ENCODE data around the gene ZBTB16.

Gene ZBTB16

DNA sequence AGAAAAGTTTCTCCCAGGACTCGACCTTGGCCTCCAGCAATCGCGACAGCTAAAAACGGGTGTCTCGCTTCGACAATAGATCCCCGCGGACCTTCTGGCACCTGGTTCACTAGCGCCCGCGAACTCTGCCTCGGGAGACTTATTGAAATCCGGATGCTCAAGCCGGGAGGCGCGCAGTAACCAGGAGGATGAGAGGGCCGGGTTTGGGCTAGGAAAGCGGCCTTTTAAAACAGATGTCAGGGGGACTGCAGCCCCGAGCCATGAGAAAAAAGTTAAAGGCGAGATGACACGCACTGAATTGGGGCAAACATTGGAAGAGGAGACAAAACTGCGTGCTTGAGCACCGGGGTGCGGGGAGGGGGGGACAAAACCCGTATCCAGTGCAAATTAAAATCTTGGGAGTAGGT, 637 bp upstream of the ZBTB16 start:
- TF ChIP-seq, protein P1, sequence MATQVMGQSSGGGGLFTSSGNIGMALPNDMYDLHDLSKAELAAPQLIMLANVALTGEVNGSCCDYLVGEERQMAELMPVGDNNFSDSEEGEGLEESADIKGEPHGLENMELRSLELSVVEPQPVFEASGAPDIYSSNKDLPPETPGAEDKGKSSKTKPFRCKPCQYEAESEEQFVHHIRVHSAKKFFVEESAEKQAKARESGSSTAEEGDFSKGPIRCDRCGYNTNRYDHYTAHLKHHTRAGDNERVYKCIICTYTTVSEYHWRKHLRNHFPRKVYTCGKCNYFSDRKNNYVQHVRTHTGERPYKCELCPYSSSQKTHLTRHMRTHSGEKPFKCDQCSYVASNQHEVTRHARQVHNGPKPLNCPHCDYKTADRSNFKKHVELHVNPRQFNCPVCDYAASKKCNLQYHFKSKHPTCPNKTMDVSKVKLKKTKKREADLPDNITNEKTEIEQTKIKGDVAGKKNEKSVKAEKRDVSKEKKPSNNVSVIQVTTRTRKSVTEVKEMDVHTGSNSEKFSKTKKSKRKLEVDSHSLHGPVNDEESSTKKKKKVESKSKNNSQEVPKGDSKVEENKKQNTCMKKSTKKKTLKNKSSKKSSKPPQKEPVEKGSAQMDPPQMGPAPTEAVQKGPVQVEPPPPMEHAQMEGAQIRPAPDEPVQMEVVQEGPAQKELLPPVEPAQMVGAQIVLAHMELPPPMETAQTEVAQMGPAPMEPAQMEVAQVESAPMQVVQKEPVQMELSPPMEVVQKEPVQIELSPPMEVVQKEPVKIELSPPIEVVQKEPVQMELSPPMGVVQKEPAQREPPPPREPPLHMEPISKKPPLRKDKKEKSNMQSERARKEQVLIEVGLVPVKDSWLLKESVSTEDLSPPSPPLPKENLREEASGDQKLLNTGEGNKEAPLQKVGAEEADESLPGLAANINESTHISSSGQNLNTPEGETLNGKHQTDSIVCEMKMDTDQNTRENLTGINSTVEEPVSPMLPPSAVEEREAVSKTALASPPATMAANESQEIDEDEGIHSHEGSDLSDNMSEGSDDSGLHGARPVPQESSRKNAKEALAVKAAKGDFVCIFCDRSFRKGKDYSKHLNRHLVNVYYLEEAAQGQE (IDR thresholded peaks at IDR 0.05; ENCODE audit: insufficient replicate concordance, low read depth): no peak
- TF ChIP-seq SPI1 (IDR thresholded peaks at IDR 0.05; ENCODE audit: borderline replicate concordance, low read depth): no peak
- TF ChIP-seq, protein P2, sequence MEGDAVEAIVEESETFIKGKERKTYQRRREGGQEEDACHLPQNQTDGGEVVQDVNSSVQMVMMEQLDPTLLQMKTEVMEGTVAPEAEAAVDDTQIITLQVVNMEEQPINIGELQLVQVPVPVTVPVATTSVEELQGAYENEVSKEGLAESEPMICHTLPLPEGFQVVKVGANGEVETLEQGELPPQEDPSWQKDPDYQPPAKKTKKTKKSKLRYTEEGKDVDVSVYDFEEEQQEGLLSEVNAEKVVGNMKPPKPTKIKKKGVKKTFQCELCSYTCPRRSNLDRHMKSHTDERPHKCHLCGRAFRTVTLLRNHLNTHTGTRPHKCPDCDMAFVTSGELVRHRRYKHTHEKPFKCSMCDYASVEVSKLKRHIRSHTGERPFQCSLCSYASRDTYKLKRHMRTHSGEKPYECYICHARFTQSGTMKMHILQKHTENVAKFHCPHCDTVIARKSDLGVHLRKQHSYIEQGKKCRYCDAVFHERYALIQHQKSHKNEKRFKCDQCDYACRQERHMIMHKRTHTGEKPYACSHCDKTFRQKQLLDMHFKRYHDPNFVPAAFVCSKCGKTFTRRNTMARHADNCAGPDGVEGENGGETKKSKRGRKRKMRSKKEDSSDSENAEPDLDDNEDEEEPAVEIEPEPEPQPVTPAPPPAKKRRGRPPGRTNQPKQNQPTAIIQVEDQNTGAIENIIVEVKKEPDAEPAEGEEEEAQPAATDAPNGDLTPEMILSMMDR (IDR thresholded peaks at IDR 0.05; ENCODE audit: insufficient read depth, low read length): no peak
- Histone ChIP-seq H3K27ac (replicated peaks) (peak overlapping the region; percentile 76), H3K4me3 (replicated peaks; ENCODE audit: insufficient read depth, low read length) (peak overlapping the region; percentile 73), H3K27me3 (ENCODE audit: insufficient read depth, poor library complexity, severe bottlenecking) (no peaks in the 10 kb centered on the region)
- no peak for DNase-seq (ENCODE audit: low read depth in 1 of 2, low spot score in 1 of 2)

DNA sequence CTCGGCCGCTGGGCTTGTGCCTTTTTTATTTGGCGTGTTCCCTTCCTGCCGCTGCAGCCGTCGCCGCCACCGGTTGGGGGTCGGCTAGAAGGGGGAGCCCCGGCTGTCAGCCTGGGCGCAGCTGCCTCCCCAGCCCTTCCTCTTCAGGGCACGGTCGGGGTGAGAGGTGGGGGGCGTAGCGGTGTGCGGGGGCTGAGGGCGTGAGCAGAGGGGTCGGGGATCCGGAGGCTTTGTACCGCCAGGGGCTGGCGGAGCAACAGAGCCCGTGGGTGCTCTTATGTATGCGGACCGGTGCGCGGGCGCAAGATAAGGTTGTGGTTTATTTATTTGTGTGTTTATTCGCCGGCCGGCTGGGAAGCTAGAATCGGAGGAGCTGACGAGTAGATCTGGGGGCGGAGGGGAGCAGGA, 477 bp downstream of the ZBTB16 start:
- Histone ChIP-seq H3K4me3 (replicated peaks; ENCODE audit: insufficient read depth, low read length) (peak overlapping the region; percentile 73), H3K27ac (replicated peaks) (peak overlapping the region; percentile 88), H3K27me3 (ENCODE audit: insufficient read depth, poor library complexity, severe bottlenecking) (no peaks in the 10 kb centered on the region)
- peak; percentile 37 to 70 for DNase-seq (ENCODE audit: low read depth in 1 of 2, low spot score in 1 of 2)
- TF ChIP-seq SPI1 (IDR thresholded peaks at IDR 0.05; ENCODE audit: borderline replicate concordance, low read depth) (no peak), POLR2AphosphoS5 (IDR thresholded peaks at IDR 0.05; ENCODE audit: low read depth) (no peak), GABPA (IDR thresholded peaks at IDR 0.05; ENCODE audit: low read depth) (no peak)
- TF ChIP-seq, protein P1 (IDR thresholded peaks at IDR 0.05; ENCODE audit: insufficient replicate concordance, low read depth): no peak
- TF ChIP-seq, protein P2 (IDR thresholded peaks at IDR 0.05; ENCODE audit: insufficient read depth, low read length): no peak

DNA sequence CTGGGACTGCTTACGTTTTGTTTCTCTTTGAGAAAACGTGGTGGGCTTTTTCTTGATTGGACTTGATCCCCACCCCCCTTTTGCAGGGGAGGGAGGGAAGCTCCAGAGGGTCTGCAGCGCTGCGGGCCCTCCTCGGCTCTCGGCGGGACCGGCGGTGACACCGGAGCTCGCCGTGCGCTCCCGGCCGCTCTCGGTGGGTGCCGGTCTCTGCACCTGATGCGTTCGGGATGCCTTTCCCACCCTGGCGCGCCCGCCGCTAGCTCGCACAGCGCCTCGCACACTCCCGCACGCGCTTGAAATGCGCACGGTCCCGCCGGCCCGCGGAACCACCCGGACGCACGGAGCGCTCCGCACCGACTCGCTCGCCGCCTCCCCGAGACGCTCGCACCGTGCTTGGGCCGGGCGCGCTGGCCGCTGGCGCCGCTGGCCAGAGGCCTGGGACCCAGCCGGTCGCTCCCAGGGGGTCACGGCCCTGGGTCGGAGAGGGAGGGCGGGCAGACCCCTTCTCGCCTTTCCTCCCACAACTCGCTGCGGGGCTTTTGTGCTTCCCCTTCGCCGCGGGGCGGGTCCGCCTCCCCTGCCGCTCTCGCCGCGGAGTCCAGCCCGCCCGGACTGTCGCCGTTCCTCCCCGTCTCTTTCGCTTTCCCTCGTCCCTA, 1.0 kb downstream of the ZBTB16 start:
- H3K4me3 ChIP-seq (replicated peaks; ENCODE audit: insufficient read depth, low read length): peak overlapping the region; percentile 73
- TF ChIP-seq, protein P2 (IDR thresholded peaks at IDR 0.05; ENCODE audit: insufficient read depth, low read length): no peak
- 0 out of 2 replicates have a peak, but pooled peaks have one; percentile 4 for TF ChIP-seq GABPA (IDR thresholded peaks at IDR 0.05; ENCODE audit: low read depth)
- DNase-seq (ENCODE audit: low read depth in 1 of 2, low spot score in 1 of 2): peak; percentile 35 to 44
- H3K27ac ChIP-seq (replicated peaks): peak overlapping the region; percentile 88
- no peaks in the 10 kb centered on the region for H3K27me3 ChIP-seq (ENCODE audit: insufficient read depth, poor library complexity, severe bottlenecking)

Data from HL-60 (cell line).